HS-5 (cell line): ENCODE measurements around the gene DHRSX.
"Not testable (repeated sequence)": the region's sequence is repeated elsewhere in the genome, so short reads cannot be mapped to it uniquely, and the experiment has no call there.

Source experiments
- DNase-seq: peaks from one replicate; pipeline ENCODE4 v3.0.0-alpha.2; 2012; ENCODE audit warnings: low read depth

Gene DHRSX

GRCh38 chrX:2316534-2316933 is 184.2 kb downstream of the DHRSX start:
- DNase-seq = no peak

DNA sequence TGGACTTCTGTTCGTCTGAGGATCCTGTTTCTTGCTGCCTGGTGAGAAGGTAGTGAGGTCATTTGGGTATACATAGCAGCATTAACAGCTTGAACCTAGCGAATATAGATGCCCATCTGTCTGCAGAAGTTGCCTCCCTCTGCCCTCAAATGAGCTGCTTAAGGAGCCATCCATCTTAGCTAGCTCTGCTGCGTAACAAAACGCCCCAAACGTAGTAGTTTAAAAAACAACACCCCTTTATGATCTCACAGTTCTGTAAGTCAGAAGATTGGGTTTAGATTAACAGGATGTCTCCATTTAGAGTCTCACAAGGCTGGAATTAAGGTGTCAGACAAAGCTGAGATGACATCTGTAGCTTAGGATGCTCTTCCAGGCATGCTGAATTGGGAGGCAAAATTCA is 185.3 kb downstream of the DHRSX start:
- no peak for DNase-seq

GRCh38 chrX:2314831-2315365 is 185.9 kb downstream of the DHRSX start:
- DNase-seq = no peak

GRCh38 chrX:2313864-2314640 is 186.7 kb downstream of the DHRSX start:
- DNase-seq = no peak

DNA sequence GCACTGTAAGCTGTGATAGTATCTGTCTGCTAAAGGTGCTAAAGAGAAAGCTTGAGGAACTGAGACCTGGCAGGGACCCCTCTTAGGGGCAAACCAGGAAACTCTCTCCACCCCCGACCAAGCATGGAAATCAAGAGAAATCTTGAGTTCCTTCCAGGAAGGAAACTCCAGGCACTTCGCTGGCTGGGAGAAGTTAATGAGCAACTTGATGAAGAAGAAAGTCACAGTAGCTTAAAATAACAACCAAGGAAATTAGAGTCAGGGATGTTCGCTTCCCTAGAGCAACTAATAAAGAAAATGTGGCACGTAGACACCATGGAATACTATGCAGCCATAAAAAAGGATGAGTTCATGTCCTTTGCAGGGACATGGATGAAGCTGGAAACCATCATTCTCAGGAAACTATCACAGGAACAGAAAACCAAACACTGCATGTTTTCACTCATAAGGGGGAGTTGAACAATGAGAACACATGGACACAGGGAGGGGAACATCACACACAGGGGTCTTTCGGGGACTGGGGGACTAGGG is 188.7 kb downstream of the DHRSX start:
- DNase-seq = not testable (repeated sequence)

- no peak for DNase-seq
Measured at GRCh38 chrX:2311501-2311900, 189.3 kb downstream of the DHRSX start.

GRCh38 chrX:2301901-2302300 is 198.9 kb downstream of the DHRSX start:
- no peak for DNase-seq

GRCh38 chrX:2299871-2300270 is 200.9 kb downstream of the DHRSX start:
- no peak for DNase-seq

DNA sequence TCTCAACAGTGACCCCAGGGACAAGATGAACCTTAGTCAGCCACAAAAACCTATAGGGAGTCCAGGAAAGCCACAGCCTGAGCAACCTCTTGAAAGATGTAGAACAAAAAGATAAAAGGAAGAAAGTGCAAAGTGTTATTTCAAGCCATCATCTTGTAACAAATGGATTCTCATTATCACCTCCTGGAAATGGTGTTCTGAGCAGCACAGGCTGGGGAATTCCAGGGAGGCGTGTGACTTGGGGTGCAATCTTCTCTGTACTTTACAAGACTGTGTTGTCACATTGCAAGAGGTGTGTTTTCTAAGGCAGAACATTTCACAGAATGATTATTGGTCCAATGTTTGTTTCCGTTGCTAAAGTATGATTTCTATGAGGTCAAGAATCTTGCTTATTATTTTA is 214.0 kb downstream of the DHRSX start:
- no peak for DNase-seq

DNA sequence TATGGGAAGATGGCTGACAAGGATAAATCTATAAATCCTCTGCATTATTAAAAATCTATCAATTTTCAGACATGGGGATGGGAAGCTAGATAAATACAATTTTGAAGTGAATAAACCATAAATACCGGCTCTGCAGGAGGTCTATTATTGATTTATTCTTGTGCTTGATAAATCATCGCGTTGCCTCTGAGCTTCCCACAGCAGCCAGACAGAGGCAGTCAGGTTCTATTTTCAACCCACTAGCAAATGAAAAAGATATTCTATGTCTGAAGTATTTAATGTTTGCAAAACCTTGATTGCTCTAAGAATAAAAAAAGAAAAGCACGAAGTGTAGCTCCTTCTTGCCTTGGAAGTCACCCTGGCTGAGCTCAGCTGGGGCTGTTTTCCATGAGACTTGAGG is 216.2 kb downstream of the DHRSX start:
- no peak for DNase-seq

GRCh38 chrX:2284133-2284532 is 216.6 kb downstream of the DHRSX start:
- no peak for DNase-seq

- no peak for DNase-seq
Measured at GRCh38 chrX:2283111-2283859, 217.5 kb downstream of the DHRSX start.

DNA sequence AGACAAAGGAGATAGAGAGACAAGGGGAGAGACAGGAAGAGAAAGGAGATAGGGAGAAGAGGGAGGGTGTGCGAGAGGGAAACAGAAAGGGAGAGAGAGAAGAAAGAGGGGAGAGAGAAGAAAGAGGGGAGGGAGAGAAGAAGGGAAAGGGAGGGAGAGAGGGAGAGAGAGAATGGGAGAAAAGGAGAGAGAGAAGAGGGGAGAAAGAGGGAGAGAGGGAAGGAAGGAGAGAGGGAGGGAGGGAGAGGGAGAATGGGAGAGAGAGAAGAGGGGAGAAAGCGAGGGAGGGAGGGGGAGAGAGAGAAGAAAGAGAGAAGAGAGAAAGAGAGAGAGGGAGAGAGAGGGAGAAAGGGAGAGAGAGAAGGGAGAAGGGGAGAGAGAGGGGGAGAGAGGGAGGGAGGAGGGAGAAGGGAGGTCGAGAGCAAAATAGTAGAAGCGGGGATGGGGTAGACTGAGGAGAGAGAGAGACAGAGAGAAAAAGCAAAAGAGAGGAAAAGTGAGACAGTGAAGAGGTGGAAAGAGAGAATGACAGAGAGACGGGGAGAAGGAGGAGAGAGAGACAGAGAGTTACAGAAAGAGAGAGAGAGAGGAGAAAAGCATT is 218.2 kb downstream of the DHRSX start:
- DNase-seq = no peak

GRCh38 chrX:2272337-2272736 is 228.4 kb downstream of the DHRSX start:
- DNase-seq = no peak

GRCh38 chrX:2271595-2271994 is 229.2 kb downstream of the DHRSX start:
- DNase-seq = not testable (repeated sequence)

DNA sequence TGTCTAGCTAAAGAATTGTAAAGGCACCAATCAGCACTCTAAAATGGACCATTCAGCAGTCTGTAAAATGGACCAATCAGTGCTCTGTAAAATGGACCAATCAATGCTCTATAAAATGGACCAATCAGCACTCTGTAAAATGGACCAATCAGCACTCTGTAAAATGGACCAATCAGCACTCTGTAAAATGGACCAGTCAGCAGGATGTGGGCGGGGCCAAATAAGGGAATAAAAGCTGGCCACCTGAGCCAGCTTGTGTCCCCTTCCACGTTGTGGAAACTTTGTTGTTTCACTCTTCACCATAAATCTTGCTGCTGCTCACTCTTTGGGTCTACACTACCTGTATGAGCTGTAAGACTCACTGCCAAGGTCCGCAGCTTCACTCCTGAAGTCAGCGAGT is 230.0 kb downstream of the DHRSX start:
- DNase-seq = not testable (repeated sequence)

- DNase-seq = no peak
Measured at GRCh38 chrX:2267890-2268289, 232.9 kb downstream of the DHRSX start.

DNA sequence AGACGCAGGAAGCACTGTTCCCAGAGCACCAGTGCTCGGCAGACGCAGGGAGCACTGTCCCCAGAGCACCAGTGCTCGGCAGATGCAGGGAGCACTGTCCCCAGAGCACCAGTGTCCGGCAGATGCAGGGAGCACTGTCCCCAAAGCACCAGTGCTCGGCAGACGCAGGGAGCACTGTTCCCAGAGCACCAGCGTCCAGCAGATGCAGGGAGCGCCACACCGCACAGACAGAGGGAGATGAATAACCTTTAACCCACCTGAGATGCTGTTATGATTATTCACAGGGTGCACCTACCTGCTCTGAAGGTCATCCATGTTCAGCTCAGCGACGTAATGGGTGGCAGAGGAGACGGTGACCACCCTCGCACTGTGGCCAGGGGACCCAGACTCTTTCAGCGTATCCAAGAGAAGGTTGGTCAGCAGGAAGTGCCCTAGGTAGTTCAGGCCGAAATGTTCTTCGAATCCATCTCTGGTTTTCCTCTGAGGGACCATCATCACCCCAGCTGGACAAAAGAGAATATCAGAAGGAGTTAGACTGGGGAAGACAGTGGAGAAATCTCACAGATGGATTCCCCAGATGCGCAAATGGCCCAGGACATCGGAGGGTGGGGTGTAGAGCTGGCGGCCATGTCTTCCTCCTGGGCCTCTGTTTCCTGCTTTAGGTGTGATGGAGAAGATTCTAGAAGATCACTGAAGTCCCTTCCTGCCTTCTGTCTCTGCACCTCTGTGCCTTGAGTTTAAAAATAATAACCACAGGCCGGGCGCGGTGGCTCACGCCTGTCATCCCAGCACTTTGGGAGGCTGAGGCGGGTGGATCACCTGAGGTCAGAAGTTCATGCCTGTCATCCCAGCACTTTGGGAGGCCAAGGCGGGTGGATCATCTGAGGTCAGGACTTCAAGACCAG is 234.1 kb downstream of the DHRSX start:
- no peak for DNase-seq

DNA sequence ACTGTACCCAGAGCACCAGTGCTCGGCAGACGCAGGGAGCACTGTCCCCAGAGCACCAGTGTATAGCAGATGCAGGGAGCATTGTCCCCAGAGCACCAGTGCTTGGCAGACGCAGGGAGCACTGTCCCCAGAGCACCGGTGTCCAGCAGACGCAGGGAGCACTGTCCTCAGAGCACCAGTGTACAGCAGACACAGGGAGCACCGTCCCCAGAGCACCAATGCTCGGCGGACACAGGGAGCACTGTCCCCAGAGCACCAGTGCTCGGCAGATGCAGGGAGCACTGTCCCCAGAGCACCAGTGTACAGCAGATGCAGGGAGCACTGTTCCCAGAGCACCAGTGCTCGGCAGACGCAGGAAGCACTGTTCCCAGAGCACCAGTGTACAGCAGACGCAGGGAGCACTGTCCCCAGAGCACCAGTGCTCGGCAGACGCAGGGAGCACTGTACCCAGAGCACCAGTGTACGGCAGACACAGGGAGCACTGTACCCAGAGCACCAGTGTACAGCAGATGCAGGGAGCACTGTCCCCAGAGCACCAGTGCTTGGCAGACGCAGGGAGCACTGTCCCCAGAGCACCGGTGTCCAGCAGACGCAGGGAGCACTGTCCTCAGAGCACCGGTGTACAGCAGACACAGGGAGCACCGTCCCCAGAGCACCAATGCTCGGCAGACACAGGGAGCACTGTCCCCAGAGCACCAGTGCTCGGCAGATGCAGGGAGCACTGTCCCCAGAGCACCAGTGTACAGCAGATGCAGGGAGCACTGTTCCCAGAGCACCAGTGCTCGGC is 234.9 kb downstream of the DHRSX start:
- not testable (repeated sequence) for DNase-seq

GRCh38 chrX:2264179-2265030 is 236.4 kb downstream of the DHRSX start:
- DNase-seq = no peak
